GM19395 (cell line): Measurements from ENCODE around the gene FMNL2.

Experiments used
- ATAC-seq: cut with Tn5 transposase; IDR thresholded peaks from one replicate; pipeline ENCODE4 v1.9.1; 2021; ENCODE audit warnings: mild to moderate bottlenecking, moderate library complexity; ENCODE audit not compliant: unreplicated experiment

Gene FMNL2

GRCh38 chr2:152686321-152686720, 351.3 kb downstream of the FMNL2 start:
- ATAC-seq, result no peak

- ATAC-seq, result peak; percentile 93
Observed at GRCh38 chr2:152693033-152693432, 358.1 kb downstream of the FMNL2 start.

- ATAC-seq, result peak; percentile 61
Observed at GRCh38 chr2:152694161-152694661, 359.2 kb downstream of the FMNL2 start.

GRCh38 chr2:152695763-152696162, 360.8 kb downstream of the FMNL2 start:
- ATAC-seq, result no peak

- no peak for ATAC-seq
Observed at GRCh38 chr2:152696476-152696875, 361.5 kb downstream of the FMNL2 start.
